Fibroblast of skin of right quadriceps (primary cell): ENCODE data around the gene OR6N1.

ENCODE experiments used
- DNase-seq: peaks from one replicate; pipeline ENCODE4 v3.0.0-alpha.2; 2013

Gene OR6N1

DNA sequence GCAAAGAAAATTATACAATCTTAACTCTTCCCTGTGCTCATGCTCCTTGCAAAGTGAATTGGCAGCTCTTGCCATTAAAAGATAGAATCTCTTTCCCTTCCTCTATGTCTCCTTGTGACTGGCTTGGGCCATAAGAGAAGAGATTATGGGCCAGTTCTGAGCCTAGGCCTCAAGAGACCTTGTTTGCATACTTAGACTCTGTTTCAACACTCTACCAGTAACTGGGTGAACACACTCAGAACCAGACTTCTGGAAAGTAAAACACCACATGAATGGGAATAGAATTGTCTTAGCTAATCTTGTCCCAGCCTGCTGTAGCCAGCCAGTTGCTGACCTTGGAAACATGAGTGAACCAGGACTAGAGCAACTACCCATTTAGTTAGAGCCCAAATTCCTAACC, 36.1 kb downstream of the OR6N1 start:
- no peak for DNase-seq

DNA sequence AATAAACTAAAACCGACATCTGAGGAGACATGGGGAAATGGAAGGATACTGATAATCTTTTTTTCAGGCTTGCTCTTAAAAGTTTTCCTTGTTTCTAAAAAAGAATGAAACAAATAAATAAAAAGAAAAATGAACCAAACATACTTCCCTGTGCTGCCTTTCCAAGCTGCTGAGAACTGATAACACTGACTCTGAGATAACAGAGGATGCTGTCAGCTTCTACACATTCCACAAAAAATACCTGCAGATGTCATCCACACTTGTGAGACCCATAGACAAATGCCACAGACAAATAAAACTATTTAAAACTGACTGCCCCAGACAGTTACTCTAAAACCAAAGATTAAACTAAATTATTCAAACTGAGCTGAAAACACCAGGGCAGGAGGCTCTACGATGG, 39.5 kb downstream of the OR6N1 start:
- no peak for DNase-seq

DNA sequence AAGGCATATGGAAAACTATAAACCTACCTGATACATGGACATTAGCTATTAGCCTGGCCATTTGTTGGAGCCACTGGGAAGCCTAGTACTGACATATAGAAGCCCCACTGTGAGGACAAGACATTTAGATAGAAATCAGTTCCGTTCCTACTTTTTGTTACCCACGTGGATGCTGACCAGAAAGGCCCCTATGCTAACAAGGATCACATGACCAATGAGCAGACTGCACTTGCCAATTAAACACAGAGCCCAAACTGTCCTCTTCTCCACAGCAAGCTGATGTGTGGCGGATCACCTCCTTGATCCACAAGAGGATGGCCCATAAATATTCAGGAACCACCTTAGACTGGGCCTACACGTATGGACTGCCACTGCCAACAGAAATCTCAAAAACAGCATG, 40.3 kb downstream of the OR6N1 start:
- DNase-seq = no peak

DNA sequence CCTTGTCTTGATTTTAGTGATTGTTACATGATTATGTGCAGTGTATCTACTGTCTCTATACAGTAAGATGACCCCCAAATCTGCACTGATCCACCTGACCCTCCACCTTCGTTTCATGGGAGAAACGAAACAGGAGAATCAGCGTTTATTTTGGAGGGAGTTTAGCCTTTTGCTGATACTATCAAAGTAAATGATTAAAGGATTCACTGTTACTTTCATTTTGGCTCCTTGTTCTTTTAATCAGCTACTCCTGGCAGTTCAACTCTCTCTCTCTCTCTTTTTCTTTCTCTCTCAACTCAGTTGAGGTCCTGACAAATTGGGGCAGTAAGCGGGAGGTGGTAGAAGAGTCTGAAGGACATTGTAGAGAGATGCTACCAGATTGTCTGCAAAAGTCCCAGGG, 41.5 kb downstream of the OR6N1 start:
- DNase-seq = no peak

DNA sequence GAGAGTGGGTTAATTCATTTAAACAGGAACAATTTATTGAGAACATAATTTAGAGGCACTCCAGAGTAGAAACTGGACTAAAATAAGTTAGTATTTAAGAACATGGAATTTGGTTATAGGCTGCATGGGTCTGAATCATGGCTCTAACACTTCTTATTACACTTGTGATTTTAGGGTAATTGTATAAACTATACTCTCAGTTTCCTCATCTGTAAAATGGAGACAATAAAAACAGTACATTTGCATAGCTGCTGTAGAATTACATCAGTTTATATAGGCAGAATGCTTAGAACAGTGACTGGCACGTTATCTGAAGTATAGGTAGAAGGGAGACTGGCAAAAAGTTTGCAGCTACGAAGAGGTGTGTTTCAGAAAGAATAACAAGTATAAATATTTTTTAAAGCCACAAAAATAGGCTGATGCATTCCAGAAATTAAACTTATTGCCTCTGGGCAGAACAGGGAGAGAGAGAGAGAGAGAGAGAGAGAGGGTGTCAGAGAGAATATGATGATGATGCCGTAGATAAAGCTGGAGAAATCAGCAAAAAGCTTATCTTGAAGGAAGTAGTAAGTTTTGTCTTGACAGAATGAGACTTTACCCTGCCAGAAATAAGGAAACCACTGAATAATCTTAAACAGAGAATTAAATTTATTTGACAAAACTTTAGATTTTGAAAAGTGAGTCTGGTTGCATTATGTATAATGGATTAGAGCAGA, 43.3 kb downstream of the OR6N1 start:
- DNase-seq = no peak

DNA sequence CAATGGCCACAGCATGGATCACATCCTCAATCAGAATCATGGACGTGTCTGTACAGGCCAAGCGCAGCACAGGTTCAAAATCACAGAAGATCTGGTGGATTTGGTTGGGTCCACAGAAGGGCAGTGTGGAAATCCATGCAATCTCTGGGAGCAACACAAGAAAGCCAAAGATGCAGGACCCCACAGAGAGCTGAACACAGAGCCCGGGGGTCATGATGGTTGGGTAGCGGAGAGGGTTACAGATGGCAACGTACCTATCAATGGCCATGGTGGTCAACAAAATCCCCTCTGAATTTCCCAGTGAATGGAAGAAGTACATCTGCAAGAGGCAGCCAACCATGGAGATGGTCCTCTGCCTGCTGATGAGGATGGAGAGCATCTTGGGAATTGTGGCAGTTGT, 47.6 kb downstream of the OR6N1 start:
- no peak for DNase-seq

DNA sequence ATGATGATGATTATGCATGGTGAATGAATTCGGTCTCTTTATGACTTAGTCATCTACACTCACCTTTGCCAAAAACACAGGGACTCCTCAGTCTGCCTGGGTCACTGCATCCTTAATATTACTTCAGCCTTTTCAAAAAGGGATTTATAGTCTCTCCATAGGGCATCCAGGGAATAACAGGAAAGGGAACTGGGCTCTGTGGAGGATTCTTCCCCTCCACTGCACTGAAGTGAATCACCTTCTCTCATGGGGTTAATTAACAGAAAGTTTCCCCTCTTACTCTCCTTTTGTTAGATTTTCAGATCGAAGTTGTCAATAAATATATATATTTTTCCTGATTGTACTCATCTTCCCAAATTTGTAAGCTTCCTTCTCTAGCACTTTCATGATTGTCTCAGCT, 51.4 kb downstream of the OR6N1 start, which contains the start of gene OR6K3:
TSS of gene OR6K3 (minus strand) at position 101 of the 400 bp plus-strand sequence. CDS start 2,605 bp downstream, outside the sequence.
- no peak for DNase-seq

DNA sequence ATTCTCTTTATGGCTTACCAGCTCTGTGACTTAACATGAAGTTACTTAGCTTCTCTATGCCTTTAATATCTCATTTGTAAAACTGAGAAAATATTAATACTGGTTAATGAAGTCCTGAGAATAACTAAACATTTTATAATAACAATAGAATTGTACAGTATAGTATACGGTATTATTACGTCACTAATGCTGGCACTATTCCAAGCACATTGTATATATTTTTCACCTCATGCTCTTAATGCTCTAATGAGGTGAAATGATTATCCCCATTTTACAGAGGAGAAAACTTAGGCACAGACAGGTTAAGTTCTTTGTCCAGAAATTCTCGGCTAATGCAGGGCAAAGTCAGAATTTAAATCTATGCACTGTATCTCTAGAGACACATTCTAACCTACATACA, 52.3 kb downstream of the OR6N1 start:
- no peak for DNase-seq

DNA sequence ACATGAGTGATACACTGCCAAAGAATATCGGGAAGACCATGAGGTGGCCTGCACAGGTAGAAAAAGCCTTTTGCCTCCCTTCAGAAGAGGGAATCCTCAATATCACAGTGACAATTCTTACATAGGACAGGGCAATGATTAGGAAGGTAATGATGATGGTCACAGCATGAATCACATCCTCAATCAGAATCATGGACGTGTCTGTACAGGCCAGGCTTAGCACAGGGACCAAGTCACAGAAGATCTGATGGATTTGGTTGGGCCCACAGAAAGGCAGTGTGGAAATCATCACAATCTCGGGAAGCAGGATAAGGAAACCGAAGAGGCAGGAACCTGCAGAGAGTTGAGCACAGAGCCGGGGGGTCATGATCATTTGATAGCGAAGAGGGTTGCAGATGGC, 54.7 kb downstream of the OR6N1 start:
- no peak for DNase-seq

DNA sequence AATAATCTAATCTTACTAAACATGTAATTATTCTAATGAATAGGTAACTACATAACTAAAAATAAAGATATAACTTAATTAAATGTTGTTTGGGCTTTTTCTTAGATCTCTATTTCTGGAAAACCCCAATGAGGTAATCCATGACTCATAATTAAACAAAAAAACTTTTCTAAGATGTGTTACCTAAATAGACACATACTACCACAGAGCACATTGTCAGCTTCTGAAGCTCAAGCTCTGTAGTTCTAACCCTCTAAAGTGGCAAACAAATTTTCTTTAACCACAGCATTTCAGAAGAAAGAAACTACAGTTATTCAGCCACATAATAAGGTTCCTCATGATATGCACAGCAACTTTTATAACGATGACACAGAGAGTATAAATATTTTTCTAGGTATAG, 55.7 kb downstream of the OR6N1 start:
- DNase-seq = no peak

DNA sequence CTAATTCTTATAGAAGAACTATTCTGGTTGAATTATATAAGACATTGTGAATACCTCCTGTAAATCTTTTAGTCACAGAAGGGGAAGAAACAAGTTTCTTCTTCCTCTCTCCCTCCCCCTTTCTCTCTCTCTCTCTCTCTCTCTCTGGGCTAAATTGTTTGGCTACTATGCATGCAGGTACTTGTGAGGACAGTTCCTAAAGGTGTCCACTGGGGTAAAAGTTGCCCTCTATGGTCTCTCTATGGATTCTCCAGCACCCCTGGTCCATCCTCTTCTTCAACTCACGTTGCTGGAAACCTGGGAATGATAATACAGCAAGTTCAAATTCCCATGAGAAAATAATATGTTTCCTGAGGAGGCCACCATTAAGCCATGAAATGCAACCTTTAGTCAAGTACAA, 57.2 kb downstream of the OR6N1 start:
- no peak for DNase-seq
